IMR-90 (cell line): ENCODE data around the gene PSG3. TPM values are rescaled to one million over a fixed set of nuclear protein-coding genes. Genes with fewer than 3 reads are reported as not detected.
"Not testable (repeated sequence)": the region's sequence is repeated elsewhere in the genome, so short reads cannot be mapped to it uniquely, and the experiment has no call there.

ENCODE experiments used
- ATAC-seq: fragments of 200-7000 bp; cut with Tn5 transposase; 2 replicates; pipeline ENCODE4 v1.9.1; 2020; ENCODE audit warnings: low read depth, mild to moderate bottlenecking, moderate library complexity
- BruUV-seq: library from RNA; stranded (reverse); fragments of 400-500 nt; replicated peaks from 2 replicates; lab custom pipeline; 2021; lab: Mats Ljungman, UMichigan
- CTCF ChIA-PET: fragments of 300-600 bp; formaldehyde crosslinking; extraction: SDS; loops from one replicate; lab custom pipeline; 2021; ENCODE audit warnings: antibody characterized with exemption; lab: Yijun Ruan, JAX
- POLR2A ChIA-PET: fragments of 300-600 bp; sonication (Branson Sonifier 250); formaldehyde crosslinking; loops from one replicate; lab custom pipeline; 2022; ENCODE audit warnings: antibody characterized with exemption; ENCODE audit not compliant: unreplicated experiment; lab: Charles Lee
- DNase-seq: peaks from one replicate; pipeline ENCODE4 v3.0.0; 2013
- H2AFZ ChIP-seq: replicated peaks from 2 replicates; pipeline ENCODE3; 2013; ENCODE audit warnings: low read length, mild to moderate bottlenecking; ENCODE audit not compliant: poor library complexity
- H2AK5ac ChIP-seq: 2 replicates; pipeline ENCODE4 v1.6.1; 2013; ENCODE audit warnings: low read depth, low read length, inconsistent platforms
- H2AK9ac ChIP-seq: replicated peaks from 2 replicates; pipeline ENCODE3; 2013; ENCODE audit warnings: mild to moderate bottlenecking, low read depth, low read length, moderate library complexity; ENCODE audit not compliant: poor library complexity
- H2BK120ac ChIP-seq: 2 replicates; pipeline ENCODE4 v1.6.1; 2013; ENCODE audit warnings: low read depth, low read length, inconsistent platforms
- H2BK15ac ChIP-seq: 3 replicates; pipeline ENCODE4 v1.6.1; 2013; ENCODE audit warnings: low read depth, low read length, inconsistent platforms
- H2BK20ac ChIP-seq: 2 replicates; pipeline ENCODE4 v1.6.1; 2013; ENCODE audit warnings: low read depth, mild to moderate bottlenecking, inconsistent platforms, low read length, moderate library complexity
- H2BK5ac ChIP-seq: 2 replicates; pipeline ENCODE4 v1.6.1; 2013; ENCODE audit warnings: mild to moderate bottlenecking, low read depth, low read length, inconsistent platforms; ENCODE audit not compliant: poor library complexity, severe bottlenecking
- H3K14ac ChIP-seq: replicated peaks from 2 replicates; pipeline ENCODE4 v1.6.1; 2013; ENCODE audit warnings: low read depth, low read length, inconsistent platforms
- H3K18ac ChIP-seq: 2 replicates; pipeline ENCODE4 v1.6.1; 2013; ENCODE audit warnings: low read depth, low read length, control low read depth
- H3K23ac ChIP-seq: 2 replicates; pipeline ENCODE4 v1.6.1; 2013; ENCODE audit warnings: low read depth, low read length, inconsistent platforms
- H3K27ac ChIP-seq: 2 replicates; pipeline ENCODE4 v1.5.1; 2013; ENCODE audit warnings: mild to moderate bottlenecking, control low read depth, low read length; ENCODE audit not compliant: insufficient read depth
- H3K27me3 ChIP-seq: 2 replicates; pipeline ENCODE4 v1.6.1; 2013; ENCODE audit warnings: low read length; ENCODE audit not compliant: control insufficient read depth, insufficient read depth
- H3K36me3 ChIP-seq: 2 replicates; pipeline ENCODE4 v1.6.1; 2013; ENCODE audit warnings: low read length, mixed read lengths; ENCODE audit not compliant: control insufficient read depth, insufficient read depth
- H3K4ac ChIP-seq: 2 replicates; pipeline ENCODE4 v1.6.1; 2013; ENCODE audit warnings: low read depth, low read length, inconsistent platforms
- H3K4me1 ChIP-seq: 2 replicates; pipeline ENCODE4 v1.6.1; 2013; ENCODE audit warnings: low read length, mixed read lengths; ENCODE audit not compliant: control insufficient read depth, insufficient read depth
- H3K4me2 ChIP-seq: 2 replicates; pipeline ENCODE4 v1.6.1; 2013; ENCODE audit warnings: low read depth, mild to moderate bottlenecking, control low read depth, low read length, moderate library complexity
- H3K4me3 ChIP-seq: 2 replicates; pipeline ENCODE4 v1.5.1; 2013; ENCODE audit warnings: low read depth, mild to moderate bottlenecking, control low read depth, low read length, moderate library complexity; ENCODE audit not compliant: insufficient read depth
- H3K56ac ChIP-seq: 2 replicates; pipeline ENCODE4 v1.6.1; 2013; ENCODE audit warnings: low read length, inconsistent platforms; ENCODE audit not compliant: insufficient read depth; ENCODE audit errors: extremely low read depth
- H3K79me1 ChIP-seq, 2 experiments: 2 replicates each; pipeline ENCODE4 v1.6.1; 2013; ENCODE audit warnings: low read length in 2 of 2, inconsistent platforms in 1 of 2, low read depth in 1 of 2
- H3K9ac ChIP-seq: 2 replicates; pipeline ENCODE4 v1.6.1; 2013; ENCODE audit warnings: low read depth, low read length, control low read depth
- H3K9me1 ChIP-seq: 2 replicates; pipeline ENCODE4 v1.6.1; 2013; ENCODE audit warnings: low read length, inconsistent platforms; ENCODE audit not compliant: insufficient read depth
- H3K9me3 ChIP-seq: 2 replicates; pipeline ENCODE4 v1.6.1; 2013; ENCODE audit warnings: low read length; ENCODE audit not compliant: control insufficient read depth, insufficient read depth
- H4K20me1 ChIP-seq: 2 replicates; pipeline ENCODE4 v1.6.1; 2013; ENCODE audit warnings: low read length, inconsistent platforms; ENCODE audit not compliant: insufficient read depth
- H4K5ac ChIP-seq: 2 replicates; pipeline ENCODE4 v1.6.1; 2013; ENCODE audit warnings: mild to moderate bottlenecking, low read depth, low read length, control low read depth
- H4K8ac ChIP-seq, 2 experiments: 2 replicates each; pipeline ENCODE4 v1.6.1; 2013; ENCODE audit warnings: low read depth in 2 of 2, low read length in 2 of 2, control low read depth in 1 of 2, inconsistent platforms in 1 of 2
- H4K91ac ChIP-seq: 2 replicates; pipeline ENCODE4 v1.6.1; 2013; ENCODE audit warnings: low read depth, low read length, inconsistent platforms; ENCODE audit not compliant: insufficient read depth
- MAFK ChIP-seq: IDR thresholded peaks from 2 replicates; pipeline ENCODE4 v1.6.1; 2012; ENCODE audit warnings: low read depth, low read length, improper control_type of control experiment
- WGBS, 2 experiments: methylation state at CpG; one replicate each; pipeline versions ENCODE4 v1.1.5 to v1.1.7; 2013; ENCODE audit warnings: missing lambda C conversion rate in 2 of 2; ENCODE audit not compliant: insufficient read length in 1 of 2; ENCODE audit errors: extremely low coverage in 2 of 2; 5-methylcytosine and 5-hydroxymethylcytosine counted together
- dilution Hi-C: fragments of 300-500 bp; cut with HindIII; formaldehyde crosslinking; loops from one replicate; pipeline ENCODE4 v1.14.3; 2018; ENCODE audit warnings: low sequenced_read_pairs; ENCODE audit not compliant: unreplicated experiment
- in situ Hi-C: fragments of 300-500 bp; cut with MboI; formaldehyde crosslinking; loops from 3 replicates; pipeline ENCODE4 v1.14.3; 2019; ENCODE audit warnings: low sequenced_read_pairs, inconsistent platforms, mixed read lengths
- intact Hi-C: fragments of 100-400 bp; cut with micrococcal nuclease; formaldehyde crosslinking; loops from 2 replicates; pipeline ENCODE4 v1.10.0; 2022
- polyA plus RNA-seq, 3 experiments: library from polyadenylated mRNA; depleted of rRNA; stranded (reverse); fragments of >200 nt; gene quantifications; 2 replicates each; pipeline ENCODE4 v1.2.3, GENCODE V29; 2012; ENCODE audit warnings: low replicate concordance in 1 of 3
- total RNA-seq: library from RNA; depleted of rRNA; stranded (reverse); fragments of >200 nt; gene quantifications from 2 replicates; pipeline ENCODE4 v1.2.3, GENCODE V29; 2012

The PSG3 gene
- total and polyA plus RNA-seq, 2 of the 4 experiments (the other 2 are of a cell fraction) = 0.03 TPM; not detected in 1

DNA sequence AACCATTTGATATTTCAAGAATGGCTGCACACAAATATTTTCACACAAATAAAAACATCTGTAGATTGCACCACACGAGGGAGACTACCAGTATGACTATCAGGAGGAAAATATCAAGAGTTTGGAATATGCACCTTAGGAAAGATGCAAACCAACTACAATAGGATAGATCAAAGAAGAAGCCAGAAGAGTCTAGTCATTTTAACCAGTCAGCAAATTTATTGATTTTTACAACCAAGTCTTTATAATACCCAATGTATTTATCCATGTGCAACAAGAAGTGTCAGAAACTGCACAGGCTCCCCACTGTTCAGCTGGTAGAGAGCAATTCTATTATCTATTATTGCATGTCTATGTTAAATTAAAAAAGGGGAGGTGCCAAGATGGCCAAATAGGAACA is 26.3 kb downstream of the PSG3 start:
- H3K4ac ChIP-seq, H3K27ac ChIP-seq, H2AFZ ChIP-seq, CTCF ChIA-PET, ATAC-seq, DNase-seq, H4K5ac ChIP-seq, H2AK5ac ChIP-seq, H3K9me3 ChIP-seq, H4K20me1 ChIP-seq, H3K23ac ChIP-seq, H2BK120ac ChIP-seq, H3K4me1 ChIP-seq, in situ Hi-C loops, dilution Hi-C loops, POLR2A ChIA-PET, H3K18ac ChIP-seq, H4K91ac ChIP-seq, H2BK20ac ChIP-seq, H3K27me3 ChIP-seq, H3K79me1 ChIP-seq, H4K8ac ChIP-seq, intact Hi-C loops, H2BK15ac ChIP-seq, H3K14ac ChIP-seq, H3K56ac ChIP-seq, H3K4me3 ChIP-seq, H3K36me3 ChIP-seq, H2AK9ac ChIP-seq, BruUV-seq, H2BK5ac ChIP-seq, H3K9me1 ChIP-seq, H3K9ac ChIP-seq, H3K4me2 ChIP-seq: not testable (repeated sequence)
- WGBS, 2 experiments = no CpG with 5 or more reads among the region's 1 CpG
- TF ChIP-seq MAFK = peak; percentile 70

DNA sequence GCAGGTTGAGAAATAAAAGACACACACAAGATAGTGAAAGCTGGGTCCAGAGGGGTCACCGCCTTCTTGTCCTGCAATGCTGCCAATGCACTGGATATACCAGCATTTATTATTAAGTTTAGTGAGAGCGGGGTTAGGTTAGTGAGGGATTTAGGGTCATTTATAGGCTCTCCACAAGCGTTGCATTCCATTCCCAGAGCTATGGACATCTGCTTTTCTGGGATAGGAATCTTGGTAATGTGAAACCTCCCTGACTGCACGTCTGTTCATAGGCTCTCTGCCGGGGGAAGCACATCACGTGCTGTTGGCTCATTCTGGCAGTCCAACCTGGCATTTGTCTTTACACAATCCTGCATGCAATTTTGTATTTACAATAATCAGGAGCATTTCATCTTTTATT is 27.5 kb downstream of the PSG3 start:
- H4K5ac ChIP-seq, CTCF ChIA-PET, H2BK15ac ChIP-seq, H2BK5ac ChIP-seq, H2BK120ac ChIP-seq, H3K9me3 ChIP-seq, H2AFZ ChIP-seq, dilution Hi-C loops, H3K9me1 ChIP-seq, H3K4me2 ChIP-seq, H4K20me1 ChIP-seq, H3K23ac ChIP-seq, H3K27ac ChIP-seq, H3K4me3 ChIP-seq, H3K9ac ChIP-seq, H3K79me1 ChIP-seq, POLR2A ChIA-PET, H3K27me3 ChIP-seq, H2AK5ac ChIP-seq, H2BK20ac ChIP-seq, H4K91ac ChIP-seq, ATAC-seq, BruUV-seq, intact Hi-C loops, H3K4me1 ChIP-seq, H3K36me3 ChIP-seq, H2AK9ac ChIP-seq, H3K18ac ChIP-seq, DNase-seq, H3K56ac ChIP-seq, H4K8ac ChIP-seq, H3K4ac ChIP-seq, in situ Hi-C loops, H3K14ac ChIP-seq: not testable (repeated sequence)
- 50% methylated on average over 2 of the region's 6 CpGs; no CpG with 5 or more reads in 1 of the 2 experiments for WGBS, 2 experiments
